GM12801 (cell line): ENCODE data around the gene VCL.

Experiments
- CTCF ChIP-seq: IDR thresholded peaks from one replicate; pipeline ENCODE4 v1.5.1; 2011; ENCODE audit warnings: control low read depth; ENCODE audit not compliant: insufficient read length; ENCODE audit errors: extremely low read depth

VCL gene

DNA sequence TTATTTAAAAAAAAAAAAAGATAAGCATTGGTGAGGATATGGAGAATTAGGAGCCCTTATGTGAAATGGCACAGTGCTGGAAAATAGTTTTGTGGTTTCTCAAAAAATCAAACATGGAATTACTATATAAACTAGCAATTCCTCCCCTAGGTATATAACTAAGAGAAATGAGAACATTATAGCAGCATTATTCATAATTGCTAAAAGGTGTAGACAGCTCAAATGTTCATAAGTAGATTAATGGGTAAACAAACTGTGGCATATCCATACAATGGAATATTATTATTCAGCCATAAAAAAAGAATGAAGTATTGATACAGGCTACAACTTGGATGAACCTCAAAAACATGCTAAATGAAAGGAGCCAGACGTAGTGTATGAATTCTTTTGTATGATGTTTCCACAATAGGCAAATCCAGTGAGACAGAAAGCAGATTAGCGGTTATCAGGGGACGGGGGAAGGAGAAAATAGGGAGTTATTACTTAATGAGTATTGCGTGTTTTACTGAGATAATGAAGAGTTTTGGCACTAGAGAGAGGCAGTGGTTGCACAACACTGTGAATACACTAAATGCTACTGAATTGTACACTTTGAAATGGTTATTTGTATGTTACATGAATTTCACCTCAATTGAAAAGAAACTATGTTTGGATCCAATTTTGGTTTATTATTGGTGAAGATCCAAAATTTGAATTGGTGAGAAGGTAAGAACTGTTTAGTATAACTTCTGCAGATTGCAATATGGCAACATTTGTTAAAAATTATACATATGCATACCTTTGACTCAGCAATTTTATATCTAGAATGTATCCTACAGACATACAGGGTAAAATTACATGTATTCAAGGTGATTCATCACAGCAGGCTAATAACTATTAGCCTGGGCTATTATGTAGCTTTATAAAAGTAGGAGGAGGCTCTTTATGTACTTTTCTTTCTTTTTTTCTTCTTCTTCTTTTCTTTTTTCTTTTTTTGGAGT lies 69.7 kb downstream of the VCL start:
- TF ChIP-seq CTCF: no peak

DNA sequence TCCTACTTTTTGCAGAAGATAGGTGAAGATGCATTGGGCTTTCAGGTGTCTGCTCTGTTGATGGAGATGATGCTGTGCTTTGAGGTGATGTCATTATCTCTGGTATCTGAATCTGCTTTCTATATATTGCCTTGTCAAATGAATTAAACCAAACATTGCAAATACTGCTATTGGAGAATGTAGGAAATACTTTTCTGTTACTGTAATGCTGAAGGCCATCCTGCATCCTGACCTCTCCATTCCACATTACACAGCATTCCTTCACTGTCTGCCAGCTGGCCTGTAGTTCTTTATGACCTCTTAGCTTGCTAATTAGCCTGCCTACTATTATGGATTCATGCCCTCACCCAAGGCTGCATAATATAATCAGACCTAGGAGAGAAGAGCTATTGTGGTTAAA lies 73.2 kb downstream of the VCL start:
- TF ChIP-seq CTCF: no peak

DNA sequence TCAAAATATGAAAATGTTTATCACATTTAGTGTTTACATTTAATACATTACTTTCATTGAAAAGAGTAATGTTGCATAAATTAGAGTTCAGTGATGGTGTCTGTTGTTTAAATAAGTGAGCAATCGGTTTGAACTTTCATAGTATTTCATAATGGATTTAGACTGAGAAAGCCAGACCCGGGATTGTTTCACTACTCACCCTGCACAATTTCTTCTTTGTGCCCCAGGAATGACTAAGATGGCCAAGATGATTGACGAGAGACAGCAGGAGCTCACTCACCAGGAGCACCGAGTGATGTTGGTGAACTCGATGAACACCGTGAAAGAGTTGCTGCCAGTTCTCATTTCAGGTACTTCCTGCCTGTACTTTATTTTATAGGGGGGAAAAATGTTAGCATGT lies 74.6 kb downstream of the VCL start:
- TF ChIP-seq CTCF: no peak

DNA sequence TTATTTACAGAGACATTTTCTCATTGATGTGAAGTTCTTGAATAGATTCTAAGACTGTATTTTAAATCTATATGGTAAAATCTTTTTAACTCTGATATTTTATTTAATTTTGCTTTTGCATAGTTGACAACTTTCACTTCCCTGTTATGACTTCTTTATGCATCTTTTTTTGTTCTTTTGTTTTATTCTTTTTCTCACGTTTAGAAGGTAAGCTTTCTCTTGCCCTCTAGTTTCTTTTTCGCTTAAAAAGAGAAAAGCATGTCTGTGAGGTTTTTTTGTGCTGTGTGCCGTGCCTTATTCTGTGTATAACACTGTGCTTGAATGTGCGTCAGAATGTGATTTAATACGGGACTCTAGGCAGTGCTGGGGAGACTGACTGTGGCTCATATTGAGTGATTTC lies 78.0 kb downstream of the VCL start:
- no peak for TF ChIP-seq CTCF

GRCh38 chr10:74076961-74077360 lies 79.0 kb downstream of the VCL start:
- TF ChIP-seq CTCF: no peak

DNA sequence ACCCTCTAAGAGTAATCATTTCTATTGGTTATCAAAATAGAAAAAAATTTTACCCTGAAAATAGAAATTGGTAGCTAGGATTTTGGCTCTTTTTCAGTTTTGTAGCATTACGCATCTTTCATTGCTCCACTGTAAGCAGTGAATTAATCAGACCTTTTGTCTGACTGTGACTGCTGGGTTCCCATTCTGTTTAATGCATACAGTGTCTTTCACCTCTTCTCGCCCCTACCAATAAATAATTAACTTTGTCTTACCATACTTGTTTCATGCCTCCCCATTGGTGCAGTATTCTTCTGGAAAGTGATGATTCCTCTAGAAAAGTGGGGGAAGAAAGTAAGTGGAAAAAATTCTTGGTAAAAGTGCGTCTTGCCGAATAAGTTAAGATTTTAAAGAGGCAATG lies 79.5 kb downstream of the VCL start:
- no peak for TF ChIP-seq CTCF

- no peak for TF ChIP-seq CTCF
These were observed 80.1 kb downstream of the VCL start for GRCh38 chr10:74078037-74078436.
